Activated T-helper 2 cell treated with anti-CD3 and anti-CD28 coated beads, Interferon-gamma antibody, Interleukin-2, Interleukin-4, amounts not matched to agents 10 μg/mL and 5 μg/mL and 100 μg/mL, durations not matched to agents 14 hours and 24 hours and 36 hours (primary cell): ENCODE data around the gene VASN. TPM values are rescaled to one million over a fixed set of nuclear protein-coding genes. Genes with fewer than 3 reads are reported as not detected.
"Not testable (repeated sequence)": the region's sequence is repeated elsewhere in the genome, so short reads cannot be mapped to it uniquely, and the experiment has no call there.

Source experiments
- DNase-seq: peaks from one replicate; pipeline ENCODE4 v3.0.0; 2021; ENCODE audit warnings: low spot score
- H3K27ac Mint-ChIP-seq: one replicate; pipeline ENCODE4 v1.8.0; 2021; ENCODE audit warnings: mixed read lengths
- H3K27me3 Mint-ChIP-seq: one replicate; pipeline ENCODE4 v1.8.0; 2021; ENCODE audit warnings: low read depth, mixed read lengths
- H3K36me3 Mint-ChIP-seq: one replicate; pipeline ENCODE4 v1.8.0; 2021; ENCODE audit warnings: low read depth, mixed read lengths
- H3K4me1 Mint-ChIP-seq: one replicate; pipeline ENCODE4 v1.8.0; 2021; ENCODE audit warnings: low read depth, mixed read lengths
- H3K4me3 Mint-ChIP-seq: one replicate; pipeline ENCODE4 v1.8.0; 2021; ENCODE audit warnings: low read depth, mild to moderate bottlenecking, moderate library complexity, mixed read lengths
- H3K9me3 Mint-ChIP-seq: one replicate; pipeline ENCODE4 v1.8.0; 2021; ENCODE audit warnings: mixed read lengths
- intact Hi-C: fragments of 100-400 bp; cut with micrococcal nuclease; formaldehyde crosslinking; loops from one replicate; pipeline ENCODE4 v1.15.1; 2023
- total RNA-seq: library from RNA; stranded (reverse); gene quantifications from 2 replicates; pipeline ENCODE4 v1.2.3, GENCODE V29; 2022

Gene VASN
- total RNA-seq, 1 donor from 2014 or later = not detected

- Mint-ChIP-seq H3K27ac (no peak overlapping the region), H3K4me3 (no peak overlapping the region), H3K4me1 (no peaks in the 10 kb centered on the region), H3K9me3 (no peaks in the 10 kb centered on the region), H3K27me3 (no peaks in the 10 kb centered on the region), H3K36me3 (peaks cover 11% of the 10 kb centered on the region)
- DNase-seq = no peak
- intact Hi-C loops = no loop called here
These were observed 18.9 kb downstream of the VASN start for GRCh38 chr16:4390266-4391260.

GRCh38 chr16:4391631-4392381 lies 20.2 kb downstream of the VASN start:
- Mint-ChIP-seq H3K4me3 (no peak overlapping the region), H3K9me3 (no peaks in the 10 kb centered on the region), H3K27me3 (no peaks in the 10 kb centered on the region), H3K27ac (no peak overlapping the region), H3K36me3 (peaks cover 17% of the 10 kb centered on the region), H3K4me1 (no peaks in the 10 kb centered on the region)
- DNase-seq = no peak
- intact Hi-C loops = no loop called here

GRCh38 chr16:4392382-4393239 lies 21.0 kb downstream of the VASN start:
- DNase-seq = no peak
- intact Hi-C loops = no loop called here
- H3K36me3 Mint-ChIP-seq = peaks cover 15% of the 10 kb centered on the region

GRCh38 chr16:4393240-4393600 lies 21.6 kb downstream of the VASN start:
- Mint-ChIP-seq H3K4me3 (no peak overlapping the region), H3K4me1 (no peaks in the 10 kb centered on the region), H3K27ac (no peak overlapping the region), H3K36me3 (peaks cover 15% of the 10 kb centered on the region), H3K27me3 (no peaks in the 10 kb centered on the region), H3K9me3 (no peaks in the 10 kb centered on the region)
- DNase-seq = no peak
- intact Hi-C loops = no loop called here

More at GRCh38 chr16:4392382-4393239, 21.0 kb downstream of the VASN start:
- no peak overlapping the region for H3K4me3 Mint-ChIP-seq
- H3K4me1 Mint-ChIP-seq = no peaks in the 10 kb centered on the region
- no peak overlapping the region for H3K27ac Mint-ChIP-seq
- H3K9me3 Mint-ChIP-seq = no peaks in the 10 kb centered on the region
- H3K27me3 Mint-ChIP-seq = no peaks in the 10 kb centered on the region

GRCh38 chr16:4393850-4394249 lies 22.2 kb downstream of the VASN start:
- DNase-seq, H3K9me3 Mint-ChIP-seq, H3K4me1 Mint-ChIP-seq, intact Hi-C loops, H3K4me3 Mint-ChIP-seq, H3K27ac Mint-ChIP-seq, H3K27me3 Mint-ChIP-seq: not testable (repeated sequence)
- H3K36me3 Mint-ChIP-seq = peaks cover 16% of the 10 kb centered on the region

- H3K36me3 Mint-ChIP-seq = peaks cover 27% of the 10 kb centered on the region
- H3K4me3 Mint-ChIP-seq = no peak overlapping the region
These were observed 23.5 kb downstream of the VASN start for GRCh38 chr16:4395055-4395726.

GRCh38 chr16:4399001-4399730 lies 27.5 kb downstream of the VASN start:
- Mint-ChIP-seq H3K27ac (no peak overlapping the region), H3K4me3 (no peak overlapping the region), H3K4me1 (no peaks in the 10 kb centered on the region), H3K27me3 (no peaks in the 10 kb centered on the region), H3K9me3 (no peaks in the 10 kb centered on the region), H3K36me3 (peaks cover 45% of the 10 kb centered on the region)
- no peak for DNase-seq
- intact Hi-C loops = no loop called here

More at GRCh38 chr16:4395055-4395726, 23.5 kb downstream of the VASN start:
- Mint-ChIP-seq H3K9me3 (no peaks in the 10 kb centered on the region), H3K27ac (peak overlapping the region; percentile 34), H3K27me3 (no peaks in the 10 kb centered on the region), H3K4me1 (no peaks in the 10 kb centered on the region)
- intact Hi-C loops = no loop called here
- DNase-seq = no peak

- peaks cover 50% of the 10 kb centered on the region for H3K36me3 Mint-ChIP-seq
- no peaks in the 10 kb centered on the region for H3K9me3 Mint-ChIP-seq
- no peak for DNase-seq
- no peaks in the 10 kb centered on the region for H3K27me3 Mint-ChIP-seq
- H3K27ac Mint-ChIP-seq = no peak overlapping the region
- no peaks in the 10 kb centered on the region for H3K4me1 Mint-ChIP-seq
- intact Hi-C loops = loop anchor here (5.0 kb wide), 2 partner anchors 44 to 114 kb away; no protein-coding TSS in a partner anchor
- H3K4me3 Mint-ChIP-seq = no peak overlapping the region
These were observed 29.4 kb downstream of the VASN start for GRCh38 chr16:4401094-4401501.

GRCh38 chr16:4401510-4401909 lies 29.9 kb downstream of the VASN start:
- H3K9me3 Mint-ChIP-seq = no peaks in the 10 kb centered on the region
- no peak overlapping the region for H3K4me3 Mint-ChIP-seq
- H3K27me3 Mint-ChIP-seq = no peaks in the 10 kb centered on the region
- no peaks in the 10 kb centered on the region for H3K4me1 Mint-ChIP-seq
- H3K27ac Mint-ChIP-seq = no peak overlapping the region
- no peak for DNase-seq
- H3K36me3 Mint-ChIP-seq = peaks cover 49% of the 10 kb centered on the region
- intact Hi-C loops = loop anchor here (5.0 kb wide), 2 partner anchors 44 to 114 kb away; no protein-coding TSS in a partner anchor

- peaks cover 52% of the 10 kb centered on the region for H3K36me3 Mint-ChIP-seq
- H3K27me3 Mint-ChIP-seq = no peaks in the 10 kb centered on the region
- no peaks in the 10 kb centered on the region for H3K4me1 Mint-ChIP-seq
- H3K4me3 Mint-ChIP-seq = no peak overlapping the region
- intact Hi-C loops = loop anchor here (5.0 kb wide), 2 partner anchors 45 to 115 kb away; no protein-coding TSS in a partner anchor
- no peak overlapping the region for H3K27ac Mint-ChIP-seq
- H3K9me3 Mint-ChIP-seq = no peaks in the 10 kb centered on the region
- DNase-seq = peak; percentile 51
These were observed 30.9 kb downstream of the VASN start for GRCh38 chr16:4402439-4403132.
